DOHH2 (cell line): ENCODE measurements around the gene NPLOC4.

Experiments used
- CTCF ChIP-seq: fragments of 200-600 bp; sonication (generic); IDR thresholded peaks from one replicate; pipeline ENCODE4 v1.5.1; 2014; ENCODE audit warnings: antibody characterized with exemption, mild to moderate bottlenecking, low read depth, low read length; ENCODE audit not compliant: poor library complexity, severe bottlenecking
- EZH2phosphoT487 ChIP-seq: fragments of 200-600 bp; sonication (generic); IDR thresholded peaks from 2 replicates; pipeline ENCODE4 v1.6.1; 2017; ENCODE audit warnings: borderline replicate concordance, mild to moderate bottlenecking, antibody characterized with exemption, low read length, moderate library complexity, mixed read lengths

GRCh38 chr17:81549826-81550225 lies 87.1 kb downstream of the NPLOC4 start:
- TF ChIP-seq EZH2phosphoT487 (no peak), CTCF (no peak)
